ENCODE results near the gene HTT-AS. TPM values are rescaled to one million over a fixed set of nuclear protein-coding genes. Genes with fewer than 3 reads are reported as not detected.

The HTT-AS gene
- total and polyA plus RNA-seq, 4 donors: not detected

- Histone ChIP-seq H3K27ac (ENCODE audit: low read depth in 1 of 2, low read length in 2 of 2) (no peak overlapping the region), H3K4me3 (ENCODE audit: low read length in 2 of 2) (no peak overlapping the region), H3K27me3 (ENCODE audit: control insufficient read depth in 1 of 2, insufficient read depth in 2 of 2, low read length in 1 of 2) (no peaks in the 10 kb centered on the region), H3K9me3 (ENCODE audit: control insufficient read depth, low read length) (no peaks in the 10 kb centered on the region), H3K36me3 (ENCODE audit: control insufficient read depth in 1 of 2, insufficient read depth in 2 of 2, low read length in 1 of 2) (peaks cover 9 to 11% of the 10 kb centered on the region in 2 donors), H3K4me1 (ENCODE audit: control insufficient read depth in 1 of 2, insufficient read depth in 2 of 2, low read length in 2 of 2) (no peaks in the 10 kb centered on the region)
- intact Hi-C loops (cut with DNase I): no loop called here
- no peak for ATAC-seq (ENCODE audit: low FRiP score)
- no peak for DNase-seq
- WGBS, 2 donors: 89 to 91% methylated on average over 15 of the region's 15 CpGs
Observed at GRCh38 chr4:3115637-3116270, 41.4 kb upstream of the HTT-AS start.

GRCh38 chr4:3114377-3114776 lies 40.0 kb upstream of the HTT-AS start:
- Histone ChIP-seq H3K4me3 (ENCODE audit: low read length in 2 of 2) (no peak overlapping the region), H3K36me3 (ENCODE audit: control insufficient read depth in 1 of 2, insufficient read depth in 2 of 2, low read length in 1 of 2) (peaks cover 11 to 12% of the 10 kb centered on the region in 2 donors), H3K4me1 (ENCODE audit: control insufficient read depth in 1 of 2, insufficient read depth in 2 of 2, low read length in 2 of 2) (no peaks in the 10 kb centered on the region), H3K27ac (ENCODE audit: low read depth in 1 of 2, low read length in 2 of 2) (no peak overlapping the region), H3K9me3 (ENCODE audit: control insufficient read depth, low read length) (no peaks in the 10 kb centered on the region), H3K27me3 (ENCODE audit: control insufficient read depth in 1 of 2, insufficient read depth in 2 of 2, low read length in 1 of 2) (no peaks in the 10 kb centered on the region)
- DNase-seq: no peak
- no peak for ATAC-seq (ENCODE audit: low FRiP score)
- intact Hi-C loops (cut with DNase I): no loop called here
- 95 to 96% methylated on average over 6 of the region's 6 CpGs for WGBS, 2 donors

- no peaks in the 10 kb centered on the region for H3K4me1 ChIP-seq (ENCODE audit: control insufficient read depth in 1 of 2, insufficient read depth in 2 of 2, low read length in 2 of 2)
- no peak overlapping the region for H3K27ac ChIP-seq (ENCODE audit: low read depth in 1 of 2, low read length in 2 of 2)
- ATAC-seq (ENCODE audit: low FRiP score): no peak
- no peak overlapping the region for H3K4me3 ChIP-seq (ENCODE audit: low read length in 2 of 2)
- peaks cover 10 to 11% of the 10 kb centered on the region in 2 donors for H3K36me3 ChIP-seq (ENCODE audit: control insufficient read depth in 1 of 2, insufficient read depth in 2 of 2, low read length in 1 of 2)
- H3K9me3 ChIP-seq (ENCODE audit: control insufficient read depth, low read length): no peaks in the 10 kb centered on the region
- DNase-seq: no peak
- intact Hi-C loops (cut with DNase I): no loop called here
- 83 to 84% methylated on average over 5 of the region's 5 CpGs for WGBS, 2 donors
- no peaks in the 10 kb centered on the region for H3K27me3 ChIP-seq (ENCODE audit: control insufficient read depth in 1 of 2, insufficient read depth in 2 of 2, low read length in 1 of 2)
Observed at GRCh38 chr4:3112609-3113469, 38.5 kb upstream of the HTT-AS start.

GRCh38 chr4:3112201-3112600 lies 37.9 kb upstream of the HTT-AS start:
- H3K36me3 ChIP-seq (ENCODE audit: control insufficient read depth in 1 of 2, insufficient read depth in 2 of 2, low read length in 1 of 2): peaks cover 10 to 11% of the 10 kb centered on the region in 2 donors
- H3K4me3 ChIP-seq (ENCODE audit: low read length in 2 of 2): no peak overlapping the region
- H3K27ac ChIP-seq (ENCODE audit: low read depth in 1 of 2, low read length in 2 of 2): no peak overlapping the region
- ATAC-seq (ENCODE audit: low FRiP score) (no peak), DNase-seq (no peak)
- no peaks in the 10 kb centered on the region for H3K4me1 ChIP-seq (ENCODE audit: control insufficient read depth in 1 of 2, insufficient read depth in 2 of 2, low read length in 2 of 2)
- intact Hi-C loops (cut with DNase I): no loop called here
- 90 to 91% methylated on average over 4 of the region's 4 CpGs for WGBS, 2 donors
- H3K9me3 ChIP-seq (ENCODE audit: control insufficient read depth, low read length): no peaks in the 10 kb centered on the region
- no peaks in the 10 kb centered on the region for H3K27me3 ChIP-seq (ENCODE audit: control insufficient read depth in 1 of 2, insufficient read depth in 2 of 2, low read length in 1 of 2)

- intact Hi-C loops (cut with DNase I): no loop called here
- Histone ChIP-seq H3K27ac (ENCODE audit: low read depth in 1 of 2, low read length in 2 of 2) (no peak overlapping the region), H3K27me3 (ENCODE audit: control insufficient read depth in 1 of 2, insufficient read depth in 2 of 2, low read length in 1 of 2) (no peaks in the 10 kb centered on the region), H3K36me3 (ENCODE audit: control insufficient read depth in 1 of 2, insufficient read depth in 2 of 2, low read length in 1 of 2) (peaks cover 9% of the 10 kb centered on the region in 2 donors), H3K9me3 (ENCODE audit: control insufficient read depth, low read length) (no peaks in the 10 kb centered on the region), H3K4me1 (ENCODE audit: control insufficient read depth in 1 of 2, insufficient read depth in 2 of 2, low read length in 2 of 2) (no peaks in the 10 kb centered on the region), H3K4me3 (ENCODE audit: low read length in 2 of 2) (no peak overlapping the region)
- DNase-seq (no peak), ATAC-seq (ENCODE audit: low FRiP score) (no peak)
- WGBS, 2 donors: 71 to 77% methylated on average over 5 of the region's 5 CpGs
Observed at GRCh38 chr4:3111461-3111860, 37.1 kb upstream of the HTT-AS start.

GRCh38 chr4:3108211-3108610 lies 33.9 kb upstream of the HTT-AS start:
- Histone ChIP-seq H3K27me3 (ENCODE audit: control insufficient read depth in 1 of 2, insufficient read depth in 2 of 2, low read length in 1 of 2) (no peaks in the 10 kb centered on the region), H3K4me3 (ENCODE audit: low read length in 2 of 2) (no peak overlapping the region), H3K9me3 (ENCODE audit: control insufficient read depth, low read length) (no peaks in the 10 kb centered on the region), H3K36me3 (ENCODE audit: control insufficient read depth in 1 of 2, insufficient read depth in 2 of 2, low read length in 1 of 2) (peaks cover 5 to 6% of the 10 kb centered on the region in 2 donors), H3K27ac (ENCODE audit: low read depth in 1 of 2, low read length in 2 of 2) (no peak overlapping the region), H3K4me1 (ENCODE audit: control insufficient read depth in 1 of 2, insufficient read depth in 2 of 2, low read length in 2 of 2) (no peaks in the 10 kb centered on the region)
- intact Hi-C loops (cut with DNase I): no loop called here
- 93 to 94% methylated on average over 3 of the region's 3 CpGs for WGBS, 2 donors
- DNase-seq (no peak), ATAC-seq (ENCODE audit: low FRiP score) (no peak)

- intact Hi-C loops (cut with DNase I): no loop called here
- no peak overlapping the region for H3K4me3 ChIP-seq (ENCODE audit: low read length in 2 of 2)
- H3K36me3 ChIP-seq (ENCODE audit: control insufficient read depth in 1 of 2, insufficient read depth in 2 of 2, low read length in 1 of 2): peaks cover 6% of the 10 kb centered on the region in 2 donors
- ATAC-seq (ENCODE audit: low FRiP score) (peak; percentile 43), DNase-seq (no peak)
- no peaks in the 10 kb centered on the region for H3K27me3 ChIP-seq (ENCODE audit: control insufficient read depth in 1 of 2, insufficient read depth in 2 of 2, low read length in 1 of 2)
- no peak overlapping the region for H3K27ac ChIP-seq (ENCODE audit: low read depth in 1 of 2, low read length in 2 of 2)
- H3K9me3 ChIP-seq (ENCODE audit: control insufficient read depth, low read length): no peaks in the 10 kb centered on the region
- WGBS, 2 donors: 84 to 87% methylated on average over 6 of the region's 6 CpGs
- no peaks in the 10 kb centered on the region for H3K4me1 ChIP-seq (ENCODE audit: control insufficient read depth in 1 of 2, insufficient read depth in 2 of 2, low read length in 2 of 2)
Observed at GRCh38 chr4:3107691-3108121, 33.4 kb upstream of the HTT-AS start.

- Histone ChIP-seq H3K36me3 (ENCODE audit: control insufficient read depth in 1 of 2, insufficient read depth in 2 of 2, low read length in 1 of 2) (peaks cover 6 to 7% of the 10 kb centered on the region in 2 donors), H3K9me3 (ENCODE audit: control insufficient read depth, low read length) (no peaks in the 10 kb centered on the region), H3K4me1 (ENCODE audit: control insufficient read depth in 1 of 2, insufficient read depth in 2 of 2, low read length in 2 of 2) (no peaks in the 10 kb centered on the region), H3K27ac (ENCODE audit: low read depth in 1 of 2, low read length in 2 of 2) (no peak overlapping the region), H3K4me3 (ENCODE audit: low read length in 2 of 2) (no peak overlapping the region), H3K27me3 (ENCODE audit: control insufficient read depth in 1 of 2, insufficient read depth in 2 of 2, low read length in 1 of 2) (no peaks in the 10 kb centered on the region)
- 87 to 91% methylated on average over 5 of the region's 5 CpGs for WGBS, 2 donors
- intact Hi-C loops (cut with DNase I): no loop called here
- ATAC-seq (ENCODE audit: low FRiP score): no peak
- no peak for DNase-seq
Observed at GRCh38 chr4:3107271-3107670, 32.9 kb upstream of the HTT-AS start.

Measured in aorta (tissue), 5 donors.